Muscle layer of duodenum (tissue), 2 donors: Measurements from ENCODE around the gene CCL5.

Source experiments
- H3K27ac ChIP-seq: one replicate; pipeline ENCODE4 v1.7.0; 2013; ENCODE audit warnings: mild to moderate bottlenecking, low read length
- H3K27me3 ChIP-seq: one replicate; pipeline ENCODE4 v1.7.0; 2013; ENCODE audit warnings: low read depth, mild to moderate bottlenecking, control low read depth, low read length
- H3K36me3 ChIP-seq, 2 donors: one replicate each; pipeline ENCODE4 v1.7.0; 2013; ENCODE audit warnings: low read length in 2 of 2, control low read depth in 1 of 2, mild to moderate bottlenecking in 1 of 2; ENCODE audit not compliant: insufficient read depth in 2 of 2, control insufficient read depth in 1 of 2
- H3K4me1 ChIP-seq, 2 donors: one replicate each; pipeline ENCODE4 v1.7.0; 2013; ENCODE audit warnings: low read length in 2 of 2, mild to moderate bottlenecking in 2 of 2, control low read depth in 1 of 2, moderate library complexity in 1 of 2; ENCODE audit not compliant: insufficient read depth in 2 of 2, control insufficient read depth in 1 of 2
- H3K4me3 ChIP-seq, 2 donors: one replicate each; pipeline ENCODE4 v1.7.0; 2013; ENCODE audit warnings: low read length in 2 of 2, low read depth in 1 of 2, mild to moderate bottlenecking in 1 of 2
- H3K9me3 ChIP-seq, 2 donors: one replicate each; pipeline ENCODE4 v1.7.0; 2013; ENCODE audit warnings: low read length in 2 of 2, control low read depth in 1 of 2, mild to moderate bottlenecking in 1 of 2; ENCODE audit not compliant: control insufficient read depth in 1 of 2
- donor health status: healthy.

CCL5 gene

GRCh38 chr17:35856603-35857002 lies 23.6 kb downstream of the CCL5 start:
- no peak overlapping the region for H3K4me3 ChIP-seq
- no peak overlapping the region for H3K27ac ChIP-seq
- no peaks in the 10 kb centered on the region for H3K4me1 ChIP-seq
- no peaks in the 10 kb centered on the region for H3K27me3 ChIP-seq
- peaks cover 0 to 10% of the 10 kb centered on the region in 2 donors for H3K36me3 ChIP-seq
- no peaks in the 10 kb centered on the region for H3K9me3 ChIP-seq

- no peak overlapping the region for H3K27ac ChIP-seq
- H3K27me3 ChIP-seq = no peaks in the 10 kb centered on the region
- H3K9me3 ChIP-seq = no peaks in the 10 kb centered on the region
- H3K36me3 ChIP-seq = peaks cover 0 to 10% of the 10 kb centered on the region in 2 donors
- no peak overlapping the region for H3K4me3 ChIP-seq
- no peaks in the 10 kb centered on the region for H3K4me1 ChIP-seq
Measured at GRCh38 chr17:35855965-35856364, 24.2 kb downstream of the CCL5 start.

- no peak overlapping the region for H3K4me3 ChIP-seq
- H3K9me3 ChIP-seq = no peaks in the 10 kb centered on the region
- H3K4me1 ChIP-seq = no peaks in the 10 kb centered on the region
- H3K36me3 ChIP-seq = peaks cover 22 to 32% of the 10 kb centered on the region in 2 donors
- no peaks in the 10 kb centered on the region for H3K27me3 ChIP-seq
- no peak overlapping the region for H3K27ac ChIP-seq
Measured at GRCh38 chr17:35849469-35850348, 30.5 kb downstream of the CCL5 start.

- Histone ChIP-seq H3K27ac (no peak overlapping the region), H3K36me3 (peaks cover 37 to 49% of the 10 kb centered on the region in 2 donors), H3K27me3 (no peaks in the 10 kb centered on the region), H3K4me3 (no peak overlapping the region), H3K4me1 (no peaks in the 10 kb centered on the region), H3K9me3 (no peaks in the 10 kb centered on the region)
Measured at GRCh38 chr17:35847633-35848373, 32.4 kb downstream of the CCL5 start.

- Histone ChIP-seq H3K27me3 (no peaks in the 10 kb centered on the region), H3K36me3 (peaks cover 40 to 57% of the 10 kb centered on the region in 2 donors), H3K4me3 (no peak overlapping the region), H3K27ac (no peak overlapping the region), H3K4me1 (no peaks in the 10 kb centered on the region), H3K9me3 (no peaks in the 10 kb centered on the region)
Measured at GRCh38 chr17:35847006-35847405, 33.2 kb downstream of the CCL5 start.

- H3K4me3 ChIP-seq = no peak overlapping the region
- no peaks in the 10 kb centered on the region for H3K4me1 ChIP-seq
- H3K9me3 ChIP-seq = no peaks in the 10 kb centered on the region
- no peak overlapping the region for H3K27ac ChIP-seq
- no peaks in the 10 kb centered on the region for H3K27me3 ChIP-seq
- peaks cover 43 to 65% of the 10 kb centered on the region in 2 donors for H3K36me3 ChIP-seq
Measured at GRCh38 chr17:35846055-35846809, 33.9 kb downstream of the CCL5 start.

- Histone ChIP-seq H3K4me1 (no peaks in the 10 kb centered on the region), H3K27ac (no peak overlapping the region), H3K9me3 (no peaks in the 10 kb centered on the region), H3K27me3 (no peaks in the 10 kb centered on the region), H3K36me3 (peaks cover 43 to 77% of the 10 kb centered on the region in 2 donors), H3K4me3 (no peak overlapping the region)
Measured at GRCh38 chr17:35844547-35844946, 35.6 kb downstream of the CCL5 start.

- H3K9me3 ChIP-seq = no peaks in the 10 kb centered on the region
- no peak overlapping the region for H3K27ac ChIP-seq
- no peaks in the 10 kb centered on the region for H3K4me1 ChIP-seq
- H3K27me3 ChIP-seq = no peaks in the 10 kb centered on the region
- peaks cover 45 to 77% of the 10 kb centered on the region in 2 donors for H3K36me3 ChIP-seq
- no peak overlapping the region for H3K4me3 ChIP-seq
Measured at GRCh38 chr17:35843698-35844097, 36.5 kb downstream of the CCL5 start.

GRCh38 chr17:35842239-35842638 lies 37.9 kb downstream of the CCL5 start:
- Histone ChIP-seq H3K27me3 (no peaks in the 10 kb centered on the region), H3K4me3 (no peak overlapping the region), H3K27ac (no peak overlapping the region), H3K9me3 (no peaks in the 10 kb centered on the region), H3K36me3 (peaks cover 42 to 82% of the 10 kb centered on the region in 2 donors), H3K4me1 (no peaks in the 10 kb centered on the region)

GRCh38 chr17:35841505-35841904 lies 38.7 kb downstream of the CCL5 start:
- Histone ChIP-seq H3K36me3 (peaks cover 43 to 87% of the 10 kb centered on the region in 2 donors), H3K27ac (no peak overlapping the region), H3K4me1 (no peaks in the 10 kb centered on the region), H3K4me3 (no peak overlapping the region), H3K27me3 (no peaks in the 10 kb centered on the region), H3K9me3 (no peaks in the 10 kb centered on the region)

- H3K27ac ChIP-seq = no peak overlapping the region
- H3K36me3 ChIP-seq = peaks cover 43 to 88% of the 10 kb centered on the region in 2 donors
- H3K9me3 ChIP-seq = no peaks in the 10 kb centered on the region
- no peaks in the 10 kb centered on the region for H3K27me3 ChIP-seq
- H3K4me3 ChIP-seq = no peak overlapping the region
- no peaks in the 10 kb centered on the region for H3K4me1 ChIP-seq
Measured at GRCh38 chr17:35841101-35841500, 39.1 kb downstream of the CCL5 start.
